ENCODE measurements around the gene PDXK. TPM values are rescaled to one million over a fixed set of nuclear protein-coding genes. Genes with fewer than 3 reads are reported as not detected.

Gene PDXK
- total and polyA plus RNA-seq, 2 donors (not counting 3 experiments of a cell fraction or from before 2014, with no cell fraction given): 44.2 to 59.1 TPM

DNA sequence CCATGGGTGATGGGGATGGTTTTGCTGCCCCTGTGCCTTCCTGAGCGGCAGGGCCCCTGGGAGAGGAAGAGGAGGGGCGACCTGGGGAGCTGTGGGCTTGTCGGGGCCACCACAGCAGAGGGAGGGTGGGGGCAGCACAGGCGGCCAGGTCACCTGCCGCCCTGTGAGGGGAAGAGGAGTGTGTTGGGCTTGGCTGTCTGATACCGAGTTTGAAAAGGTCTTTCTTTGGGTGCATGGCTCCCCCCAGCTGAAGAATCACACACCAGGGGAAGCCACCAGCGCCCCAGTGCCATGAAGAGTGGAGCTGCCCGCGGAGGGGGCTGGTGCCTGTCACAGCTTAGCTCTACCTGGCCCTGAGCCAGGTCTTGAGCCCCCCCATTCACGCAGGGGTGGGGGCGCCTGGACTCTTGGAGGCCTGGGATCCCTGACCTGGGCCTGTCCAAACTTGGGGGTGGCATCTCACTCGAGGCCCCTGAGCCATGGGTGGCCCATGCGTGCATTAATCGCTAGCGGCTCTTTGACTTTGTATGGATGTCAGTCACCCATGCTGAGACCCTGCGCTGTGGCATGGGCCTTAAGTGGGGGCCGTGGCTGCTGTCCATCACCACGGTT is 30.8 kb downstream of the PDXK start:
- TF ChIP-seq EZH2 (IDR thresholded peaks at IDR 0.05; ENCODE audit: borderline replicate concordance, low read depth, low read length, severe bottlenecking) (no peak), POLR2A (IDR thresholded peaks at IDR 0.05; ENCODE audit: low read depth, low read length) (no peak), MYC (IDR thresholded peaks at IDR 0.05; ENCODE audit: low read depth, low read length) (no peak), JUN (IDR thresholded peaks at IDR 0.05; ENCODE audit: borderline replicate concordance, insufficient read depth, insufficient read length, low read depth) (no peak), POLR2AphosphoS5 (IDR thresholded peaks at IDR 0.05; ENCODE audit: insufficient read depth, low read depth, low read length) (no peak), FOS (IDR thresholded peaks at IDR 0.05; ENCODE audit: borderline replicate concordance, insufficient read depth, low read length) (no peak), GATA2 (IDR thresholded peaks at IDR 0.05; ENCODE audit: insufficient read depth, insufficient read length, low read depth, low read length) (no peak)
- TF ChIP-seq, protein P1, sequence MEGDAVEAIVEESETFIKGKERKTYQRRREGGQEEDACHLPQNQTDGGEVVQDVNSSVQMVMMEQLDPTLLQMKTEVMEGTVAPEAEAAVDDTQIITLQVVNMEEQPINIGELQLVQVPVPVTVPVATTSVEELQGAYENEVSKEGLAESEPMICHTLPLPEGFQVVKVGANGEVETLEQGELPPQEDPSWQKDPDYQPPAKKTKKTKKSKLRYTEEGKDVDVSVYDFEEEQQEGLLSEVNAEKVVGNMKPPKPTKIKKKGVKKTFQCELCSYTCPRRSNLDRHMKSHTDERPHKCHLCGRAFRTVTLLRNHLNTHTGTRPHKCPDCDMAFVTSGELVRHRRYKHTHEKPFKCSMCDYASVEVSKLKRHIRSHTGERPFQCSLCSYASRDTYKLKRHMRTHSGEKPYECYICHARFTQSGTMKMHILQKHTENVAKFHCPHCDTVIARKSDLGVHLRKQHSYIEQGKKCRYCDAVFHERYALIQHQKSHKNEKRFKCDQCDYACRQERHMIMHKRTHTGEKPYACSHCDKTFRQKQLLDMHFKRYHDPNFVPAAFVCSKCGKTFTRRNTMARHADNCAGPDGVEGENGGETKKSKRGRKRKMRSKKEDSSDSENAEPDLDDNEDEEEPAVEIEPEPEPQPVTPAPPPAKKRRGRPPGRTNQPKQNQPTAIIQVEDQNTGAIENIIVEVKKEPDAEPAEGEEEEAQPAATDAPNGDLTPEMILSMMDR (IDR thresholded peaks at IDR 0.05; ENCODE audit: extremely low read depth in 1 of 2, insufficient read depth in 1 of 2, low read depth in 1 of 2, low read length in 2 of 2): no peak
- TF ChIP-seq, protein P2, sequence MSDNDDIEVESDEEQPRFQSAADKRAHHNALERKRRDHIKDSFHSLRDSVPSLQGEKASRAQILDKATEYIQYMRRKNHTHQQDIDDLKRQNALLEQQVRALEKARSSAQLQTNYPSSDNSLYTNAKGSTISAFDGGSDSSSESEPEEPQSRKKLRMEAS (IDR thresholded peaks at IDR 0.05; ENCODE audit: insufficient read depth, insufficient read length): no peak
- ChIA-PET CTCF (no interaction called here), POLR2A (no interaction called here)
- Histone ChIP-seq H2AFZ (ENCODE audit: low read depth, low read length) (no peak overlapping the region), H3K27ac (ENCODE audit: insufficient read depth, low read depth, low read length) (no peak overlapping the region), H3K27me3 (ENCODE audit: control insufficient read depth in 2 of 2, insufficient read depth in 2 of 2, low read length in 2 of 2) (no peaks in the 10 kb centered on the region), H3K9me1 (replicated peaks; ENCODE audit: control insufficient read depth, extremely low read depth, insufficient read depth, low read length) (no peaks in the 10 kb centered on the region), H3K36me3 (ENCODE audit: control insufficient read depth in 2 of 2, extremely low read depth in 1 of 2, insufficient read depth in 2 of 2, low read length in 2 of 2) (peaks cover 3 to 9% of the 10 kb centered on the region in 2 experiments), H4K20me1 (replicated peaks; ENCODE audit: control insufficient read depth, extremely low read depth, insufficient read depth, low read length) (no peaks in the 10 kb centered on the region), H3K4me3 (replicated peaks in 1 of 3; ENCODE audit: insufficient read depth in 1 of 3, low read depth in 1 of 3, low read length in 3 of 3) (no peak overlapping the region), H3K9me3 (replicated peaks; ENCODE audit: control insufficient read depth, insufficient read depth, low read length) (no peaks in the 10 kb centered on the region), H3K4me2 (ENCODE audit: insufficient read depth, low read length) (no peak overlapping the region), H3K4me1 (ENCODE audit: control insufficient read depth, extremely low read depth, insufficient read depth, low read length) (no peaks in the 10 kb centered on the region), H3K79me2 (ENCODE audit: control insufficient read depth, insufficient read depth, low read length) (no peaks in the 10 kb centered on the region), H3K9ac (replicated peaks; ENCODE audit: extremely low read depth, insufficient read depth, low read length) (no peak overlapping the region)
- dilution Hi-C loops (cut with MboI; ENCODE audit: extremely low pct_ligation_motif_present, low sequenced_read_pairs): no loop called here
- FAIRE-seq (no peak), DNase-seq (ENCODE audit: low read depth, low spot score) (no peak)
- no TSS peak for BruUV-seq (replicated peaks)
- intact Hi-C loops (cut with micrococcal nuclease): no loop called here

Data from endothelial cell of umbilical vein (primary cell).